Muscle of leg (tissue), 11 donors: ENCODE data around the gene MAP4K1. TPM values are rescaled to one million over a fixed set of nuclear protein-coding genes. Genes with fewer than 3 reads are reported as not detected.
A peak's percentile ranks its signal among the peaks of the same experiment; 100 is the strongest.

Experiments
- DNase-seq: peaks from one replicate; pipeline ENCODE4 v3.0.0; 2013
- H3K27ac ChIP-seq: one replicate; pipeline ENCODE4 v1.5.1; 2013; ENCODE audit warnings: mild to moderate bottlenecking, low read length, control low read depth
- H3K27me3 ChIP-seq: one replicate; pipeline ENCODE4 v1.6.1; 2013; ENCODE audit warnings: low read length; ENCODE audit not compliant: control insufficient read depth, insufficient read depth
- H3K36me3 ChIP-seq: one replicate; pipeline ENCODE4 v1.6.1; 2013; ENCODE audit warnings: low read length; ENCODE audit not compliant: control insufficient read depth, insufficient read depth
- H3K4me1 ChIP-seq: one replicate; pipeline ENCODE4 v1.6.1; 2013; ENCODE audit warnings: low read length; ENCODE audit not compliant: control insufficient read depth, insufficient read depth
- H3K4me3 ChIP-seq: one replicate; pipeline ENCODE4 v1.5.1; 2013; ENCODE audit warnings: low read length, control low read depth
- H3K9me3 ChIP-seq: replicated peaks from 2 replicates; pipeline ENCODE4 v1.6.1; 2013; ENCODE audit warnings: low read depth, low read length; ENCODE audit not compliant: control insufficient read depth
- WGBS: methylation state at CpG from one replicate; pipeline ENCODE4 v1.1.5; 2013; ENCODE audit warnings: missing lambda C conversion rate; ENCODE audit not compliant: insufficient coverage; 5-methylcytosine and 5-hydroxymethylcytosine counted together
- polyA plus RNA-seq, 8 donors: library from polyadenylated mRNA; unstranded; fragments of 120-200 nt; gene quantifications; one replicate each; pipeline versions ENCODE4 v1.2.1 to v1.2.3, GENCODE V29; 2013; ENCODE audit warnings: inconsistent platforms in 1 of 8, low replicate concordance in 1 of 8; ENCODE audit not compliant: insufficient read length in 8 of 8, insufficient read depth in 1 of 8
- total RNA-seq: library from RNA; stranded (reverse); fragments of 120-200 nt; gene quantifications from one replicate; pipeline ENCODE4 v1.2.4, GENCODE V29; 2013

MAP4K1 gene
- total and polyA plus RNA-seq, 9 donors = 0.89 to 17.8 (median 6.1) TPM

GRCh38 chr19:38547421-38547820 lies 70.3 kb downstream of the MAP4K1 start:
- Histone ChIP-seq H3K9me3 (no peaks in the 10 kb centered on the region), H3K4me3 (no peak overlapping the region), H3K27me3 (peaks cover 2% of the 10 kb centered on the region), H3K4me1 (no peaks in the 10 kb centered on the region), H3K36me3 (peaks cover 53% of the 10 kb centered on the region), H3K27ac (no peak overlapping the region)
- 67% methylated on average over 1 of the region's 5 CpGs for WGBS
- DNase-seq = no peak

- Histone ChIP-seq H3K4me3 (no peak overlapping the region), H3K27ac (no peak overlapping the region), H3K27me3 (peaks cover 2% of the 10 kb centered on the region), H3K36me3 (peaks cover 50% of the 10 kb centered on the region), H3K4me1 (no peaks in the 10 kb centered on the region), H3K9me3 (no peaks in the 10 kb centered on the region)
- DNase-seq = no peak
- WGBS = 95% methylated on average over 6 of the region's 8 CpGs
Measured at GRCh38 chr19:38545596-38545995, 72.2 kb downstream of the MAP4K1 start.

- 39% methylated on average over 3 of the region's 6 CpGs for WGBS
- no peak for DNase-seq
- H3K27me3 ChIP-seq = peaks cover 2% of the 10 kb centered on the region
- H3K4me1 ChIP-seq = no peaks in the 10 kb centered on the region
- peaks cover 50% of the 10 kb centered on the region for H3K36me3 ChIP-seq
- no peaks in the 10 kb centered on the region for H3K9me3 ChIP-seq
- no peak overlapping the region for H3K27ac ChIP-seq
- no peak overlapping the region for H3K4me3 ChIP-seq
Measured at GRCh38 chr19:38544569-38545315, 73.0 kb downstream of the MAP4K1 start.

- H3K27ac ChIP-seq = no peak overlapping the region
- H3K9me3 ChIP-seq = no peaks in the 10 kb centered on the region
- H3K27me3 ChIP-seq = peaks cover 2% of the 10 kb centered on the region
- DNase-seq = peak; percentile 71
- H3K36me3 ChIP-seq = peaks cover 48% of the 10 kb centered on the region
- WGBS = 71% methylated on average over 11 of the region's 21 CpGs
- H3K4me1 ChIP-seq = no peaks in the 10 kb centered on the region
- H3K4me3 ChIP-seq = no peak overlapping the region
Measured at GRCh38 chr19:38543807-38544568, 73.8 kb downstream of the MAP4K1 start.

GRCh38 chr19:38543286-38543806 lies 74.4 kb downstream of the MAP4K1 start:
- no peak for DNase-seq
- H3K36me3 ChIP-seq = peaks cover 42% of the 10 kb centered on the region
- 75% methylated on average over 18 of the region's 19 CpGs for WGBS
- H3K4me1 ChIP-seq = peaks cover under 1% of the 10 kb centered on the region
- H3K9me3 ChIP-seq = no peaks in the 10 kb centered on the region
- H3K27me3 ChIP-seq = peaks cover 2% of the 10 kb centered on the region
- H3K27ac ChIP-seq = no peak overlapping the region
- H3K4me3 ChIP-seq = no peak overlapping the region

GRCh38 chr19:38542040-38542439 lies 75.7 kb downstream of the MAP4K1 start:
- H3K36me3 ChIP-seq = peaks cover 46% of the 10 kb centered on the region
- peaks cover 2% of the 10 kb centered on the region for H3K27me3 ChIP-seq
- H3K9me3 ChIP-seq = no peaks in the 10 kb centered on the region
- no peak overlapping the region for H3K4me3 ChIP-seq
- H3K4me1 ChIP-seq = peaks cover 2% of the 10 kb centered on the region
- no CpG with 5 or more reads among the region's 4 CpGs for WGBS
- no peak overlapping the region for H3K27ac ChIP-seq
- DNase-seq = no peak

- no peak overlapping the region for H3K27ac ChIP-seq
- peaks cover 2% of the 10 kb centered on the region for H3K4me1 ChIP-seq
- peaks cover 54% of the 10 kb centered on the region for H3K36me3 ChIP-seq
- peaks cover 3% of the 10 kb centered on the region for H3K9me3 ChIP-seq
- WGBS = 56% methylated on average over 1 of the region's 1 CpG
- no peak overlapping the region for H3K4me3 ChIP-seq
- no peak for DNase-seq
- H3K27me3 ChIP-seq = peaks cover 2% of the 10 kb centered on the region
Measured at GRCh38 chr19:38539751-38540150, 78.0 kb downstream of the MAP4K1 start.

- Histone ChIP-seq H3K36me3 (peaks cover 54% of the 10 kb centered on the region), H3K27ac (no peak overlapping the region), H3K4me3 (no peak overlapping the region), H3K9me3 (peaks cover 3% of the 10 kb centered on the region), H3K4me1 (peaks cover 2% of the 10 kb centered on the region), H3K27me3 (peaks cover 2% of the 10 kb centered on the region)
- no CpG with 5 or more reads among the region's 6 CpGs for WGBS
- DNase-seq = no peak
Measured at GRCh38 chr19:38538793-38539528, 78.8 kb downstream of the MAP4K1 start.

- Histone ChIP-seq H3K27ac (no peak overlapping the region), H3K27me3 (no peaks in the 10 kb centered on the region), H3K4me3 (no peak overlapping the region), H3K36me3 (peaks cover 49% of the 10 kb centered on the region), H3K4me1 (peaks cover 2% of the 10 kb centered on the region), H3K9me3 (peaks cover 3% of the 10 kb centered on the region)
- WGBS = 22% methylated on average over 1 of the region's 3 CpGs
- DNase-seq = peak; percentile 75
Measured at GRCh38 chr19:38538386-38538785, 79.4 kb downstream of the MAP4K1 start.
